OCI-LY3 (cell line): ENCODE measurements around the gene CSAG1.
"Not testable (repeated sequence)": the region's sequence is repeated elsewhere in the genome, so short reads cannot be mapped to it uniquely, and the experiment has no call there.

ENCODE experiments used
- EZH2phosphoT487 ChIP-seq: fragments of 200-600 bp; shearing (Covaris generic); IDR thresholded peaks from 2 replicates; pipeline ENCODE4 v1.6.1; 2018; ENCODE audit warnings: antibody characterized with exemption, mixed run types, low read depth
- TF ChIP-seq, protein P1 (sequence below): fragments of 200-600, 300-600 bp; sonication (generic); IDR thresholded peaks from 2 replicates; pipeline ENCODE4 v1.5.1; 2014; ENCODE audit warnings: antibody characterized with exemption, low read length, low read depth

- TF ChIP-seq, protein P1, sequence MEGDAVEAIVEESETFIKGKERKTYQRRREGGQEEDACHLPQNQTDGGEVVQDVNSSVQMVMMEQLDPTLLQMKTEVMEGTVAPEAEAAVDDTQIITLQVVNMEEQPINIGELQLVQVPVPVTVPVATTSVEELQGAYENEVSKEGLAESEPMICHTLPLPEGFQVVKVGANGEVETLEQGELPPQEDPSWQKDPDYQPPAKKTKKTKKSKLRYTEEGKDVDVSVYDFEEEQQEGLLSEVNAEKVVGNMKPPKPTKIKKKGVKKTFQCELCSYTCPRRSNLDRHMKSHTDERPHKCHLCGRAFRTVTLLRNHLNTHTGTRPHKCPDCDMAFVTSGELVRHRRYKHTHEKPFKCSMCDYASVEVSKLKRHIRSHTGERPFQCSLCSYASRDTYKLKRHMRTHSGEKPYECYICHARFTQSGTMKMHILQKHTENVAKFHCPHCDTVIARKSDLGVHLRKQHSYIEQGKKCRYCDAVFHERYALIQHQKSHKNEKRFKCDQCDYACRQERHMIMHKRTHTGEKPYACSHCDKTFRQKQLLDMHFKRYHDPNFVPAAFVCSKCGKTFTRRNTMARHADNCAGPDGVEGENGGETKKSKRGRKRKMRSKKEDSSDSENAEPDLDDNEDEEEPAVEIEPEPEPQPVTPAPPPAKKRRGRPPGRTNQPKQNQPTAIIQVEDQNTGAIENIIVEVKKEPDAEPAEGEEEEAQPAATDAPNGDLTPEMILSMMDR = not testable (repeated sequence)
- TF ChIP-seq EZH2phosphoT487 = not testable (repeated sequence)
These were observed 19.4 kb downstream of the CSAG1 start, which contains the start of gene MAGEA2B for GRCh38 chrX:152713815-152714787.
